GM18505 (cell line): ENCODE measurements around the gene PRDM15.

Source experiments
- ATAC-seq: cut with Tn5 transposase; IDR thresholded peaks from one replicate; pipeline ENCODE4 v1.9.1; 2021; ENCODE audit not compliant: unreplicated experiment
- POLR2A ChIP-seq: IDR thresholded peaks from 4 replicates; pipeline ENCODE4 v1.6.1; 2011; ENCODE audit warnings: borderline replicate concordance; ENCODE audit not compliant: insufficient read depth, insufficient read length; ENCODE audit errors: extremely low read depth

The PRDM15 gene

GRCh38 chr21:41819236-41819855, 59.8 kb downstream of the PRDM15 start:
- ATAC-seq, result no peak
- no peak for TF ChIP-seq POLR2A

- TF ChIP-seq POLR2A, result no peak
- ATAC-seq, result no peak
These were observed 61.0 kb downstream of the PRDM15 start for GRCh38 chr21:41817877-41818855.

- TF ChIP-seq POLR2A, result no peak
- ATAC-seq, result no peak
These were observed 61.9 kb downstream of the PRDM15 start for GRCh38 chr21:41817228-41817627.

DNA sequence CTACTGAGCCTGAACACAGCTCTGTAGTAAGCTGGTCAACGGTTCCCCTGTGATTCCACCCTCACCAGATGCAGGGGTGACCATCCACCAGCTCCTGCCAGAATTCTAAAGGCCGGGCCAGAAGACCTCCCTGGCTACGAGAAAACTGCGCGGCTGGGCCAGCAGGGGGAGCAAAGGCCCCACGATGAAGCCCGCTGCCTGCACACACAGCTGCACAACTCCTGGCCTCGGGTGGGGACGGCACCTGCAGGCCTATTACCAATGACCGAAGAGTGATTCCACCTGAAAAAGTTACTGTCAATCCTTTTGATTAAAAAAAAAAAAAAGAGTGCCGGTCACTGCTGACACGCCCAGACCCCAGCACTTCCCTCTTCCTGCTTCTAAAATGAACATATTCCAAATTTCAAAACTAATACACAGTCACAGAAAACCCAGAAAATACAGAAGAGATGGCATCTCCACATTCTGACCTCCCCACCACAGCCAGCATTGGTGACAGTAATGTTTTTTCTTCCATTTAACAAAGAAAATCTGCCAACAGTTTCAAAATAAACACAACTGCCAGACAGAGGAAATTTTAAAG, 62.5 kb downstream of the PRDM15 start:
- no peak for ATAC-seq
- TF ChIP-seq POLR2A, result no peak

- ATAC-seq, result no peak
- TF ChIP-seq POLR2A, result no peak
These were observed 63.2 kb downstream of the PRDM15 start for GRCh38 chr21:41815652-41816582.

- TF ChIP-seq POLR2A, result no peak
- no peak for ATAC-seq
These were observed 65.9 kb downstream of the PRDM15 start for GRCh38 chr21:41813226-41813625.

- TF ChIP-seq POLR2A, result no peak
- ATAC-seq, result no peak
These were observed 66.5 kb downstream of the PRDM15 start for GRCh38 chr21:41812679-41813078.

GRCh38 chr21:41810597-41810932, 68.6 kb downstream of the PRDM15 start:
- no peak for TF ChIP-seq POLR2A
- no peak for ATAC-seq

DNA sequence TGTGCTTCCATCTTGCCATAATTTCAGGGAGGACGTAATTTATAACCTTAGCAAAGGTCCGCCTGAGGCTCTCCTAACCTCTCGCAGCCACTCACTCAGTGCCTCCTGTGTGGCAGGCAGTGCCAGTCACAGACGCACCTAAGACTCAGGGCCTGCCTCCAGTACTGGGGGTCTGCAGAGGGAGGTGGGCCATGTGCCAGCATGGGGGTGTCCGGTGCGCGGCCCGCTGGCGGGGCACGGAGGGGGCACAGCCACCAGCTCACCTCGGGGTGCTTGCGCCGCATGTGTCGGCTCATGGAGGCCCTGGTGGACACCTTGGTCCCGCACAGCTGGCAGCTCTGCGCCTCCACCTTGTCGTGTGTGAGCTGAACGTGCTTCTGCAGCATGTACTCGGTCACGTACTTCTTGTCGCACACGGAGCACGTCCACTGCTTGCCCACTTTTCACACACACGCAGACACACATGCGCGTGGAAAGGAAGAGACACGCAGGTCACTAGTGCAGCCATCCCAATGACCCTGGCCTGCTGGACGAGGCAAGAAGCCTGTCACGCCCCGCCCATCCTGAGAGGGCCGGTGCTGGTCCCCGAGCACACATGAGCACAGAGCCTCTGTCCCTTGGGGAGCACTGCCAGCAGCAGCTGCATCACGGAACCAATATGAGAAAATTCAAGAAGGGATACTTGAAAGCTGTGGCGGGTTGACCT, 69.1 kb downstream of the PRDM15 start:
- no peak for ATAC-seq
- TF ChIP-seq POLR2A, result no peak

DNA sequence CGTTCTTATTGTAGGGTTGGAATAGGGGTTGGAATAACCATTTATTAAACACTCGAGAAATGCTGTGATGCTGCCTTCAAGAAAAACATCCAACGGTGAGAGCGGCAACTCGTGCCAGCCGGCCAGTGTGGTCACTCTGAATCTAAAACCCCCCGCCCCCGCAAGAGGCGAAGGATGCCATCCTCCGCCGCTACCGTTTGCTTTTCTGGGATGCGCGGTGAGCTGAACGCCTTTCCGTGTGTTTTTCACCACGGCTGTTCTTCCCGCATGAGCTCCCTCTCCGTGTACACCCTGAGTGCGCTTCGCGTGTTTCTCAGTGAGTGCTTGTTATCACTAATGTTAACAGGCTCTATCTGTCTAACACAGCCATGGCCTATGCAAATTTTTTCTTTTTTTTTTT, 70.3 kb downstream of the PRDM15 start:
- no peak for ATAC-seq

DNA sequence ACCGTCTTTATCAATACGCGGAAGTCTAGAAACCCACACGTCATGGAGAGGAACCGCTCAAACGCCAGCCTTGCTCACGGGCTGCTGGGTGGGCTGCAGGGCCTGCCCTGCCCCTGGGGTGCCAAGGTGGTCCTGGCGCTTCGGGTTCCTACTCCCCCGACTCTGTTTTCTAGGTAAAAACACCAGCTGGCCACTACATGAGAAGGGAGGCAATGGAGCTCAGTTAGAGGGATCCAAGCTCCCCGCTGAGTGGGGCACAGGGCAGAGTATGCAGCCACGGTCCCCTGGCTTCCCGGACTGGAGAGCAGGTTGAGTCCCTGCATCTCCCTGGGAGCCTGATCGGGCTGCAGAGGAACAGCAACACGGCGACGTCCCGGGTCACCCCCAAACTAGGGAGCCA, 71.0 kb downstream of the PRDM15 start:
- no peak for ATAC-seq
- TF ChIP-seq POLR2A, result no peak

More for the DNA sequence above, 70.3 kb downstream of the PRDM15 start:
- no peak for TF ChIP-seq POLR2A

DNA sequence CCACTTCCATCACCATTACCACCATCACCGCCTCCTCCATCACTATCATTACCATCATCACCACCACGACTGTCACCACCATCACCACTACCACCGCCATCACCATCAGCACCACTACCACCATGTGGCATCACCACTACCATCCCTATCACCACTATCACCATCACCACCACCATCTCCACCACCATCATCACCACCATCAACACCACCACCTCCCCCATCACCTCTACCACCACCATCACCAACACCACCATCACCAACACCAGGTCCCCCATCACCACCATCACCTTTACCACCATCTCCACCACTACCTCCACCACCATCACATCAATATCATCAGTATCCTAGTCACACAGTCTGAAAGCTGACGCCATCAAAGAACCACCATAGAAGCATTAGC, 72.4 kb downstream of the PRDM15 start:
- no peak for ATAC-seq
- TF ChIP-seq POLR2A, result no peak
